Neuron (in vitro differentiated cells): ENCODE results near the gene TSEN2.
"Not testable (repeated sequence)": the region's sequence is repeated elsewhere in the genome, so short reads cannot be mapped to it uniquely, and the experiment has no call there.

Experiments used
- H2AFZ ChIP-seq: one replicate; pipeline ENCODE4 v1.6.1; 2013; ENCODE audit warnings: low read depth, mild to moderate bottlenecking, inconsistent platforms, low read length, moderate library complexity
- H3K27me3 ChIP-seq: one replicate; pipeline ENCODE4 v1.6.1; 2013; ENCODE audit warnings: low read length; ENCODE audit not compliant: insufficient read depth
- H3K36me3 ChIP-seq: one replicate; pipeline ENCODE4 v1.6.1; 2013; ENCODE audit warnings: low read length; ENCODE audit not compliant: insufficient read depth
- H3K4me1 ChIP-seq: one replicate; pipeline ENCODE4 v1.6.1; 2013; ENCODE audit warnings: low read length; ENCODE audit not compliant: insufficient read depth
- H3K4me3 ChIP-seq: 2 replicates; pipeline ENCODE4 v1.5.1; 2013; ENCODE audit warnings: mild to moderate bottlenecking, low read length, moderate library complexity
- H3K9me3 ChIP-seq: one replicate; pipeline ENCODE4 v1.6.1; 2013; ENCODE audit warnings: low read length

TSEN2 gene

GRCh38 chr3:12541625-12542024 is 57.3 kb downstream of the TSEN2 start:
- Histone ChIP-seq H3K27me3 (no peaks in the 10 kb centered on the region), H3K36me3 (peaks cover 6% of the 10 kb centered on the region), H2AFZ (no peak overlapping the region), H3K4me1 (no peaks in the 10 kb centered on the region), H3K9me3 (no peaks in the 10 kb centered on the region), H3K4me3 (no peak overlapping the region)

GRCh38 chr3:12543497-12543896 is 59.2 kb downstream of the TSEN2 start:
- H3K36me3 ChIP-seq, H3K9me3 ChIP-seq, H3K4me1 ChIP-seq, H3K27me3 ChIP-seq, H2AFZ ChIP-seq, H3K4me3 ChIP-seq: not testable (repeated sequence)

GRCh38 chr3:12544652-12545472 is 60.6 kb downstream of the TSEN2 start:
- Histone ChIP-seq H3K4me3 (no peak overlapping the region), H3K4me1 (no peaks in the 10 kb centered on the region), H3K36me3 (peaks cover 6% of the 10 kb centered on the region), H3K9me3 (no peaks in the 10 kb centered on the region), H2AFZ (no peak overlapping the region), H3K27me3 (no peaks in the 10 kb centered on the region)

GRCh38 chr3:12545473-12545791 is 61.2 kb downstream of the TSEN2 start, which contains the start of gene MKRN2OS:
TSS of gene MKRN2OS (minus strand) at chr3:12545499. CDS start at chr3:12545464, 35 bp downstream.
- H2AFZ ChIP-seq: no peak within 1 kb of the TSS
- no peaks in the 10 kb centered on the region for H3K9me3 ChIP-seq
- H3K27me3 ChIP-seq: no peaks in the 10 kb centered on the region
- H3K4me3 ChIP-seq: no peak within 1 kb of the TSS
- H3K4me1 ChIP-seq: no peaks in the 10 kb centered on the region
- H3K36me3 ChIP-seq: peaks cover under 1% of the 10 kb centered on the region

DNA sequence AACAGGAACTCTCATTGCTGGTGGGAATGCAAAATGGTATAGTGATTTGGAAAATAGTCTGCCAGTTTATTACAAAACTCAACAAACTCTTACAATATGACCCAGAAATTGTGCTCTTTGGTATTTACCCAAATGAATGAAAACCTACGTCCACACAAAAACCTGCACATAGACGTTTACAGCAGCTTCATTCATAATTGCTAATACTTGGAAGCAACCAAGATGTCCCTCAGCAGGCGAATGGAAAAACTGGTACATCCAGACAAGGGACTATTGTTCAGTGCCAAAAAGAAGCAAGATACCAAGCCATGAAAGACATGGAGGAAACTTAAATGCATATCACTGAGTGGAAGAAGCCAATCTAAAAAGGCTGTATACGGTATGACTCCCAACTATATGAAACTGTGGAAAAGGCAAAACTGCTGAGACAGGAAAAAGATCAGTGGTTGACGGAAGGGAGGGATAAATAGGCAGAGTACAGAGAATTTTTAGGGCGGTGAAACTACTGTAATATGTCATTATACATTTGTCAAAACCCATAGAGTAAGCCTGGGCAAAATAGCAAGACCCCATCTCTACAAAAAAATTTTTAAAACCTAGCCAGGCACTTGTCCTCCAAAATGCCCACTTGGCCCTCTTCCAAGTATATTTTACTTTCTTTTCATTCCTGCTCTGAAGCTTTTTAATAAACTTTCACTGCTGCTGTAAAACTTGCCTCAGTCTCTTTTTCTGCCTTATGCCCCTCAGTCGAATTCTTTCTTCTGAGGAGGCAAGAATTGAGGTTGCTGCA is 65.9 kb downstream of the TSEN2 start:
- Histone ChIP-seq H2AFZ (no peak overlapping the region), H3K36me3 (no peaks in the 10 kb centered on the region), H3K4me1 (no peaks in the 10 kb centered on the region)

DNA sequence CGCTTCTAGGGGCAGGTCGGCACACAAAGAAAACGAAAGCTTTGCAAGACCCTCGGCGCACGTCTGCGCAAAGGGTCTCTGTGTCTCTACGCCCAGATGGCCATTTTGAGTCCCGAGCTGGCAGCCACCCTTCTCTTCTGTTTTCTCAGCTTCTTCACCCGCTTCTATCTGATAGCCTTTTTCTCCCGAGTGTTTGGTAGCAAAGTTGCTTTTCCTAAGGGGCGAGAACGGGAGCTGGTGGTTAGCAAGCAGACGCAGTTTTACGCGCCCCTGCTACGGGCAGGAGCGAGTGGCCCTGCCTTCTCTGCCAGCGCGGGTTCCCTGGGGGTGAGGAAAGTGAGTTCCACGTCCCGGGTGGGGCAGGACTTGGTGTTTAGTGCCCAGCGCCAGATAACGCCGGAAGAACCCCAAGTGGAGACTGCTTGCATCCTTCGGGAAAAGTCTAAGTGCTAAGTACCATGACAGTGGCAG is 69.7 kb downstream of the TSEN2 start:
- Histone ChIP-seq H3K36me3 (no peaks in the 10 kb centered on the region), H2AFZ (peak overlapping the region; percentile 49), H3K27me3 (no peaks in the 10 kb centered on the region), H3K4me3 (no peak overlapping the region), H3K9me3 (no peaks in the 10 kb centered on the region), H3K4me1 (peaks cover 13% of the 10 kb centered on the region)

More for the DNA sequence above, 65.9 kb downstream of the TSEN2 start:
- Histone ChIP-seq H3K9me3 (no peaks in the 10 kb centered on the region), H3K27me3 (no peaks in the 10 kb centered on the region), H3K4me3 (no peak overlapping the region)

- no peaks in the 10 kb centered on the region for H3K9me3 ChIP-seq
- no peaks in the 10 kb centered on the region for H3K27me3 ChIP-seq
- peak overlapping the region; percentile 90 for H3K4me3 ChIP-seq
- H2AFZ ChIP-seq: peak overlapping the region; percentile 59
- peaks cover 28% of the 10 kb centered on the region for H3K4me1 ChIP-seq
- H3K36me3 ChIP-seq: no peaks in the 10 kb centered on the region
Measured at GRCh38 chr3:12556314-12556689, 72.0 kb downstream of the TSEN2 start.

DNA sequence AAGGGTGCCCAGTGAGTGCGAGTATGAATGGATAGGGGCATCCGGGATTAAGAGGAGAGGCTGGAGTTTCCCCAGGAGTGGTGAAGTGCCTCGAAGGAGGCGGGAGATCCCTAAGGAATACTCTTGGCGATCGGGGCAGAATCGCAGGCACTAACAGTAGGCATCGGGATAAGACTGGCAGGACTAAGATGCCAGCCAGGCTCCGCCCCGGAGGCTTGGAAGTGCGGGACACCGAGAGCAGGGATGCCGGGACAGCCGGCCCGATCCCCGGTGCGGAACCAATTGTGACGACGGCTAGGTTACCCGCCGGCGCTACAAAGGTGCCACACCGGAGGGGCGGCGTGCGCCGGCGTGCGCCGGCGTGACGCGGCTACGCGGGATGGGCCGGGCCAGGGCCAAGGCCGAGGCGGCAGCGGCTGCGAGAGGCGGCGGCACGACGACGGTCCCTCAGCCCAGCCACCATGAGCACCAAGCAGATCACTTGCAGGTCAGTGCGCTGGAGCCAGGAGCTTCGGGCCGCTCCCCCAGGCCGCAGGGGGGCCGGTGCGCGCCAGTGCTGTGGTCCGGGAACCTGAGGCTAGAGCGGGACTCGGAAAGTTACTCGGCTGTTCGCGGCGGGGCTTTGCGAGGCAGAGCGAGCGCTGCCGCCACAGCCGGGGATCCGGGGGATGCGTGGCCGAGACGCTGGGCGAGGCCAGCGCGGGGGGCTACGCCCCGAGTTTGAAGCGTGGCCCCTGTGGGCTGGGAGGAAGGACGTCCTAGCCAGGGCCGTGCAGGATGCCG is 72.6 kb downstream of the TSEN2 start, which contains the start of gene MKRN2:
Gene MKRN2, plus strand, starts transcription at position 398 of the 783 bp plus-strand sequence. Its CDS starts 64 bp downstream, at position 462.
- Histone ChIP-seq H3K4me1 (peaks cover 31% of the 10 kb centered on the region), H3K27me3 (no peaks in the 10 kb centered on the region), H3K4me3 (peak within 1 kb of the TSS; percentile 90), H2AFZ (peak within 1 kb of the TSS; percentile 59), H3K36me3 (no peaks in the 10 kb centered on the region), H3K9me3 (no peaks in the 10 kb centered on the region)

DNA sequence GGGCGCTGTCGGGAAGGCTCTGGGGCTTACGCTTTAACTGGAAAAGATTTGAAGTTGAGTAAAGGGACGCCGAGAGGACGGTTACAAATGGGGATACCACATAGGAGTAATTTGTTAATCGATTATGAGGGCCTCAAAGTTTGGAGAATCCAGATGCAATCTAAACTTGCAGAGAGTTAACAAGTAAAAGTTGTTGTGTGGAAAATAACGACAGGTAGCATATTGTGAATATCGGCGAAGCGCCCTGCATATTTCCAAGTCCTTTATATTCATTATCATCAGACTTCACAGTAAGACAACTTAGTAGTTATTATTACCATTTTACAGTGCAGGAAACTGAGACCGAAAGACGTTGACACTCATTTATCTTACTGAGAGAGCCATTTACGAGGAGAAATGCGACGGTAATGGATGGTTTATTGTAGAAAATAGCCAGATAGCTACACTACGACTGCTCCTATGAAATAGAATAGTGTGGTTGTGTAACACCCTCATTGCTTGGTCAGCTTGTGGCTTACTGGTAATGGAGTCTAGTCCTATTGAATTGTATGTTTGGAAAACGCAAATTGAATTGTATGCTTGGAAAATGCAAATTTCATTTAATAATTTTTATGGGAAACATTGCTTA is 73.3 kb downstream of the TSEN2 start:
- H3K4me3 ChIP-seq: peak overlapping the region; percentile 90
- H2AFZ ChIP-seq: peak overlapping the region; percentile 40
- H3K27me3 ChIP-seq: no peaks in the 10 kb centered on the region
- no peaks in the 10 kb centered on the region for H3K9me3 ChIP-seq
- H3K36me3 ChIP-seq: no peaks in the 10 kb centered on the region
- peaks cover 38% of the 10 kb centered on the region for H3K4me1 ChIP-seq

DNA sequence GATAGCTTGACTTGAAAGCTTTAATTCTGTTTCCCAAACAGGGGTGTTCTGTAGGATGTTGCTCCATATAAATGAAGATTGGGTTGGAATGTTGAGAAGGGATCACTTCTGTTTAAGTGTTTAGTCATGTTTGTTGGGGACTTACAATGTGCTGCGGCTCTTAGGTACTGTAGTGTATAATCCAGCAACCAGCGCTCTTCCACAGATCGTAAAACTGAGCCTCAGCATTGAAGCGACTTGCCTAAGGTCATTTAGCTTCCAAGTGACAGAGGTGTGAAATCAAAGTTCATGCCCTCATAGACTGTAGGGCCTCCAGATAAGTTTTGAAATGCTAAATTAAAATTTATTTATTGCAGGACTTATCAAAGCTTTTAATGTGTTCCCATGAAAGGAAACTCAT is 74.4 kb downstream of the TSEN2 start:
- H3K4me3 ChIP-seq: peak overlapping the region; percentile 90
- no peak overlapping the region for H2AFZ ChIP-seq
- no peaks in the 10 kb centered on the region for H3K9me3 ChIP-seq
- H3K4me1 ChIP-seq: peaks cover 45% of the 10 kb centered on the region
- H3K36me3 ChIP-seq: no peaks in the 10 kb centered on the region
- no peaks in the 10 kb centered on the region for H3K27me3 ChIP-seq

GRCh38 chr3:12559520-12559919 is 75.2 kb downstream of the TSEN2 start:
- no peak overlapping the region for H2AFZ ChIP-seq
- H3K9me3 ChIP-seq: no peaks in the 10 kb centered on the region
- H3K27me3 ChIP-seq: no peaks in the 10 kb centered on the region
- no peaks in the 10 kb centered on the region for H3K36me3 ChIP-seq
- H3K4me3 ChIP-seq: no peak overlapping the region
- peaks cover 45% of the 10 kb centered on the region for H3K4me1 ChIP-seq

GRCh38 chr3:12560505-12561190 is 76.4 kb downstream of the TSEN2 start:
- no peak overlapping the region for H3K4me3 ChIP-seq
- H3K4me1 ChIP-seq: peaks cover 45% of the 10 kb centered on the region
- no peak overlapping the region for H2AFZ ChIP-seq
- no peaks in the 10 kb centered on the region for H3K36me3 ChIP-seq
- no peaks in the 10 kb centered on the region for H3K27me3 ChIP-seq
- no peaks in the 10 kb centered on the region for H3K9me3 ChIP-seq
